HG02798 (cell line): ENCODE results near the gene M1AP.
A peak's percentile ranks its signal among the peaks of the same experiment; 100 is the strongest.

ENCODE experiments used
- ATAC-seq: cut with Tn5 transposase; IDR thresholded peaks from one replicate; pipeline ENCODE4 v1.9.1; 2021; ENCODE audit warnings: mild to moderate bottlenecking; ENCODE audit not compliant: unreplicated experiment, poor library complexity

M1AP gene

GRCh38 chr2:74507926-74508520 lies 140.1 kb downstream of the M1AP start:
- ATAC-seq, result peak; percentile 2
